Measurements from ENCODE around the gene ZNF391.

DNA sequence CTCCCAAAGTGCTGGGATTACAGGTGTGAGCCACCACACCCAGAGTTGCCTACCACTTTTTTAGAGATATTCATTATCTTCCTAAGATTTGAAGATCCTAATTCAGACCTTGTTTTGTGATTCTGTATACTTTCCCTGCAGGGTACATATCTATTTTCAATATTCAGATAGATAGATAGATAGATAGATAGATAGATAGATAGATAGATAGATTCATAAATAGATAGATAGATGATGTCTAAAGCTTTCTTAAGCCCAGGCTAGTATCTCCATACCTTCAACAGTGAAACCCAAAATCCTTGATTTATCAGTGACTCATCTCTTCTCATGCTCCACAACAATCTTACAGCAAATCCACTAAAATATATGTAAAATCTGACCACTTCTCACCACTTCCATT is 30.8 kb downstream of the ZNF391 start:
- TF ChIP-seq POLR2A (IDR thresholded peaks at IDR 0.05), result no peak
- TF ChIP-seq, protein P1, sequence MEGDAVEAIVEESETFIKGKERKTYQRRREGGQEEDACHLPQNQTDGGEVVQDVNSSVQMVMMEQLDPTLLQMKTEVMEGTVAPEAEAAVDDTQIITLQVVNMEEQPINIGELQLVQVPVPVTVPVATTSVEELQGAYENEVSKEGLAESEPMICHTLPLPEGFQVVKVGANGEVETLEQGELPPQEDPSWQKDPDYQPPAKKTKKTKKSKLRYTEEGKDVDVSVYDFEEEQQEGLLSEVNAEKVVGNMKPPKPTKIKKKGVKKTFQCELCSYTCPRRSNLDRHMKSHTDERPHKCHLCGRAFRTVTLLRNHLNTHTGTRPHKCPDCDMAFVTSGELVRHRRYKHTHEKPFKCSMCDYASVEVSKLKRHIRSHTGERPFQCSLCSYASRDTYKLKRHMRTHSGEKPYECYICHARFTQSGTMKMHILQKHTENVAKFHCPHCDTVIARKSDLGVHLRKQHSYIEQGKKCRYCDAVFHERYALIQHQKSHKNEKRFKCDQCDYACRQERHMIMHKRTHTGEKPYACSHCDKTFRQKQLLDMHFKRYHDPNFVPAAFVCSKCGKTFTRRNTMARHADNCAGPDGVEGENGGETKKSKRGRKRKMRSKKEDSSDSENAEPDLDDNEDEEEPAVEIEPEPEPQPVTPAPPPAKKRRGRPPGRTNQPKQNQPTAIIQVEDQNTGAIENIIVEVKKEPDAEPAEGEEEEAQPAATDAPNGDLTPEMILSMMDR (IDR thresholded peaks at IDR 0.05), result no peak

Data from lower leg skin (tissue), 3 donors.